Trophoblast cell (in vitro differentiated cells and primary cell): ENCODE measurements around the gene AOX1.

Source experiments
- DNase-seq, 2 donors: peaks; one replicate each; pipeline ENCODE4 v3.0.0-alpha.2; 2016
- H2AFZ ChIP-seq: 2 replicates; pipeline ENCODE4 v1.6.1; 2013; ENCODE audit warnings: low read length, moderate library complexity, mild to moderate bottlenecking; ENCODE audit not compliant: insufficient read depth, poor library complexity
- H2AK5ac ChIP-seq: 2 replicates; pipeline ENCODE4 v1.6.1; 2013; ENCODE audit warnings: mild to moderate bottlenecking, low read length
- H2BK120ac ChIP-seq: 2 replicates; pipeline ENCODE4 v1.6.1; 2013; ENCODE audit warnings: low read length, mild to moderate bottlenecking, moderate library complexity; ENCODE audit not compliant: insufficient read depth, poor library complexity
- H2BK12ac ChIP-seq: 2 replicates; pipeline ENCODE4 v1.6.1; 2013; ENCODE audit warnings: mild to moderate bottlenecking, low read length, moderate library complexity
- H2BK5ac ChIP-seq: 2 replicates; pipeline ENCODE4 v1.6.1; 2013; ENCODE audit warnings: low read length, low read depth, moderate library complexity, mild to moderate bottlenecking; ENCODE audit not compliant: poor library complexity
- H3K14ac ChIP-seq: 2 replicates; pipeline ENCODE4 v1.6.1; 2013; ENCODE audit warnings: mild to moderate bottlenecking, low read length
- H3K18ac ChIP-seq: 2 replicates; pipeline ENCODE4 v1.6.1; 2013; ENCODE audit warnings: mild to moderate bottlenecking, low read length
- H3K23ac ChIP-seq: 2 replicates; pipeline ENCODE4 v1.6.1; 2013; ENCODE audit warnings: low read length
- H3K27ac ChIP-seq: 2 replicates; pipeline ENCODE4 v1.5.1; 2013; ENCODE audit warnings: low read depth, mild to moderate bottlenecking, inconsistent platforms, low read length, moderate library complexity
- H3K27me3 ChIP-seq: 2 replicates; pipeline ENCODE4 v1.6.1; 2013; ENCODE audit warnings: inconsistent platforms, mild to moderate bottlenecking, low read length, moderate library complexity; ENCODE audit not compliant: insufficient read depth
- H3K36me3 ChIP-seq, 2 experiments: 1 replicate in 1 of 2; 2 replicates in 1 of 2; pipeline ENCODE4 v1.6.1; 2013; ENCODE audit warnings: low read length in 2 of 2, mild to moderate bottlenecking in 2 of 2, moderate library complexity in 1 of 2; ENCODE audit not compliant: insufficient read depth in 2 of 2, control insufficient read depth in 1 of 2
- H3K4ac ChIP-seq: 2 replicates; pipeline ENCODE4 v1.6.1; 2013; ENCODE audit warnings: low read depth, mild to moderate bottlenecking, low read length, moderate library complexity
- H3K4me1 ChIP-seq, 2 experiments: 1 replicate in 1 of 2; 2 replicates in 1 of 2; pipeline ENCODE4 v1.6.1; 2013; ENCODE audit warnings: low read length in 2 of 2, mild to moderate bottlenecking in 2 of 2, moderate library complexity in 1 of 2; ENCODE audit not compliant: insufficient read depth in 2 of 2, control insufficient read depth in 1 of 2
- H3K4me2 ChIP-seq: 2 replicates; pipeline ENCODE4 v1.6.1; 2013; ENCODE audit warnings: inconsistent platforms, mild to moderate bottlenecking, low read length, moderate library complexity
- H3K4me3 ChIP-seq: 2 replicates; pipeline ENCODE4 v1.5.1; 2013; ENCODE audit warnings: mild to moderate bottlenecking, low read depth, low read length, inconsistent platforms
- H3K79me1 ChIP-seq: one replicate; pipeline ENCODE4 v1.6.1; 2013; ENCODE audit warnings: low read length
- H3K79me2 ChIP-seq: 2 replicates; pipeline ENCODE4 v1.6.1; 2013; ENCODE audit warnings: low read length, mild to moderate bottlenecking; ENCODE audit not compliant: control insufficient read depth, insufficient read depth, poor library complexity
- H3K9ac ChIP-seq: 2 replicates; pipeline ENCODE4 v1.6.1; 2013; ENCODE audit warnings: mild to moderate bottlenecking, low read length
- H3K9me3 ChIP-seq: 2 replicates; pipeline ENCODE4 v1.6.1; 2013; ENCODE audit warnings: low read depth, mild to moderate bottlenecking, control low read depth, inconsistent platforms, low read length; ENCODE audit not compliant: insufficient read depth
- H4K12ac ChIP-seq: 2 replicates; pipeline ENCODE4 v1.6.1; 2013; ENCODE audit warnings: low read depth, mild to moderate bottlenecking, low read length, moderate library complexity
- H4K8ac ChIP-seq: 2 replicates; pipeline ENCODE4 v1.6.1; 2013; ENCODE audit warnings: low read depth, mild to moderate bottlenecking, low read length, moderate library complexity
- H4K91ac ChIP-seq: one replicate; pipeline ENCODE4 v1.6.1; 2013; ENCODE audit warnings: low read depth, mild to moderate bottlenecking, low read length, moderate library complexity
- WGBS: extraction: QIAGEN DNeasy Blood & Tissue Kit; methylation state at CpG from one replicate; pipeline ENCODE4 v1.1.7; 2013; ENCODE audit warnings: missing lambda C conversion rate; ENCODE audit not compliant: insufficient read length, insufficient coverage; ENCODE audit errors: extremely low coverage; 5-methylcytosine and 5-hydroxymethylcytosine counted together

AOX1 gene

GRCh38 chr2:200668478-200668877 lies 82.7 kb downstream of the AOX1 start:
- no peak overlapping the region for H2BK5ac ChIP-seq
- H2BK120ac ChIP-seq, result no peak overlapping the region
- H3K79me2 ChIP-seq, result no peaks in the 10 kb centered on the region
- H3K27me3 ChIP-seq, result no peaks in the 10 kb centered on the region
- H4K8ac ChIP-seq, result no peak overlapping the region
- no CpG with 5 or more reads among the region's 3 CpGs for WGBS
- no peak overlapping the region for H4K91ac ChIP-seq
- H3K4ac ChIP-seq, result no peak overlapping the region
- DNase-seq, result no peak
- H3K23ac ChIP-seq, result no peak overlapping the region
- H3K36me3 ChIP-seq, result no peaks in the 10 kb centered on the region
- peaks cover 0 to under 1% of the 10 kb centered on the region in 2 experiments for H3K4me1 ChIP-seq
- H2AFZ ChIP-seq, result no peak overlapping the region
- no peak overlapping the region for H2AK5ac ChIP-seq
- H3K14ac ChIP-seq, result no peak overlapping the region
- H3K9ac ChIP-seq, result no peak overlapping the region
- no peak overlapping the region for H3K27ac ChIP-seq
- H2BK12ac ChIP-seq, result no peak overlapping the region
- H4K12ac ChIP-seq, result no peak overlapping the region
- H3K79me1 ChIP-seq, result no peaks in the 10 kb centered on the region
- no peaks in the 10 kb centered on the region for H3K9me3 ChIP-seq
- no peak overlapping the region for H3K4me3 ChIP-seq
- H3K4me2 ChIP-seq, result no peak overlapping the region
- no peak overlapping the region for H3K18ac ChIP-seq

- no peak overlapping the region for H3K18ac ChIP-seq
- H4K8ac ChIP-seq, result no peak overlapping the region
- H3K79me2 ChIP-seq, result no peaks in the 10 kb centered on the region
- no peak overlapping the region for H2AFZ ChIP-seq
- no peaks in the 10 kb centered on the region for H3K36me3 ChIP-seq
- no peaks in the 10 kb centered on the region for H3K79me1 ChIP-seq
- no CpG with 5 or more reads among the region's 9 CpGs for WGBS
- H3K27me3 ChIP-seq, result no peaks in the 10 kb centered on the region
- no peak overlapping the region for H3K27ac ChIP-seq
- H3K4ac ChIP-seq, result no peak overlapping the region
- no peaks in the 10 kb centered on the region for H3K4me1 ChIP-seq
- H3K4me3 ChIP-seq, result no peak overlapping the region
- H3K4me2 ChIP-seq, result no peak overlapping the region
- no peak overlapping the region for H3K9ac ChIP-seq
- no peak overlapping the region for H4K12ac ChIP-seq
- H2BK5ac ChIP-seq, result no peak overlapping the region
- H2BK12ac ChIP-seq, result no peak overlapping the region
- H4K91ac ChIP-seq, result no peak overlapping the region
- no peak overlapping the region for H2BK120ac ChIP-seq
- DNase-seq, result no peak
- no peak overlapping the region for H3K23ac ChIP-seq
- H3K14ac ChIP-seq, result no peak overlapping the region
- no peak overlapping the region for H2AK5ac ChIP-seq
- no peaks in the 10 kb centered on the region for H3K9me3 ChIP-seq
Observed at GRCh38 chr2:200669308-200669707, 83.5 kb downstream of the AOX1 start.

GRCh38 chr2:200670313-200670712 lies 84.5 kb downstream of the AOX1 start:
- WGBS, result no CpG with 5 or more reads among the region's 4 CpGs
- H3K27ac ChIP-seq, result no peak overlapping the region
- no peak overlapping the region for H4K91ac ChIP-seq
- H3K79me2 ChIP-seq, result no peaks in the 10 kb centered on the region
- H2AK5ac ChIP-seq, result no peak overlapping the region
- no peaks in the 10 kb centered on the region for H3K9me3 ChIP-seq
- H3K36me3 ChIP-seq, result no peaks in the 10 kb centered on the region
- no peak overlapping the region for H2BK12ac ChIP-seq
- no peak for DNase-seq
- no peaks in the 10 kb centered on the region for H3K4me1 ChIP-seq
- no peak overlapping the region for H3K4ac ChIP-seq
- no peaks in the 10 kb centered on the region for H3K27me3 ChIP-seq
- H3K9ac ChIP-seq, result no peak overlapping the region
- H3K18ac ChIP-seq, result no peak overlapping the region
- no peak overlapping the region for H4K8ac ChIP-seq
- no peak overlapping the region for H2AFZ ChIP-seq
- H3K79me1 ChIP-seq, result no peaks in the 10 kb centered on the region
- no peak overlapping the region for H3K4me2 ChIP-seq
- no peak overlapping the region for H4K12ac ChIP-seq
- no peak overlapping the region for H3K14ac ChIP-seq
- H2BK120ac ChIP-seq, result no peak overlapping the region
- no peak overlapping the region for H3K4me3 ChIP-seq
- H2BK5ac ChIP-seq, result no peak overlapping the region
- H3K23ac ChIP-seq, result no peak overlapping the region

- Histone ChIP-seq H3K9ac (no peak overlapping the region), H3K14ac (no peak overlapping the region), H2AK5ac (no peak overlapping the region), H2AFZ (no peak overlapping the region), H2BK5ac (no peak overlapping the region), H4K12ac (no peak overlapping the region), H3K4me1 (no peaks in the 10 kb centered on the region), H3K27ac (no peak overlapping the region), H3K9me3 (no peaks in the 10 kb centered on the region), H3K23ac (no peak overlapping the region), H2BK120ac (no peak overlapping the region), H3K4ac (no peak overlapping the region), H3K18ac (no peak overlapping the region), H3K79me2 (no peaks in the 10 kb centered on the region), H3K4me2 (no peak overlapping the region), H4K91ac (no peak overlapping the region), H4K8ac (no peak overlapping the region), H3K36me3 (no peaks in the 10 kb centered on the region), H3K27me3 (no peaks in the 10 kb centered on the region), H3K4me3 (no peak overlapping the region), H2BK12ac (no peak overlapping the region), H3K79me1 (no peaks in the 10 kb centered on the region)
- no CpG with 5 or more reads among the region's 1 CpG for WGBS
- no peak for DNase-seq
Observed at GRCh38 chr2:200670751-200671150, 84.9 kb downstream of the AOX1 start.
